ENCODE data around the gene CST7.

CST7 gene

GRCh38 chr20:24958506-24959385 lies 9.7 kb downstream of the CST7 start:
- TF ChIP-seq CTCF (IDR thresholded peaks at IDR 0.05; ENCODE audit: insufficient read depth, low read length, poor library complexity, severe bottlenecking): no peak
- Histone ChIP-seq H3K36me3 (ENCODE audit: control insufficient read depth, insufficient read depth, low read length) (peaks cover 16% of the 10 kb centered on the region), H3K27me3 (replicated peaks; ENCODE audit: control insufficient read depth, insufficient read depth, low read length) (no peaks in the 10 kb centered on the region), H3K4me3 (replicated peaks; ENCODE audit: low read depth, low read length) (no peak overlapping the region)
- DNase-seq (ENCODE audit: extremely low read depth, insufficient read length): no peak

GRCh38 chr20:24959591-24960301 lies 10.7 kb downstream of the CST7 start:
- DNase-seq (ENCODE audit: extremely low read depth, insufficient read length): no peak
- no peak overlapping the region for H3K4me3 ChIP-seq (replicated peaks; ENCODE audit: low read depth, low read length)
- H3K36me3 ChIP-seq (ENCODE audit: control insufficient read depth, insufficient read depth, low read length): peaks cover 21% of the 10 kb centered on the region
- no peak for TF ChIP-seq CTCF (IDR thresholded peaks at IDR 0.05; ENCODE audit: insufficient read depth, low read length, poor library complexity, severe bottlenecking)
- H3K27me3 ChIP-seq (replicated peaks; ENCODE audit: control insufficient read depth, insufficient read depth, low read length): no peaks in the 10 kb centered on the region

GRCh38 chr20:24960302-24960801 lies 11.3 kb downstream of the CST7 start:
- TF ChIP-seq CTCF (IDR thresholded peaks at IDR 0.05; ENCODE audit: insufficient read depth, low read length, poor library complexity, severe bottlenecking): no peak
- no peak for DNase-seq (ENCODE audit: extremely low read depth, insufficient read length)
- H3K36me3 ChIP-seq (ENCODE audit: control insufficient read depth, insufficient read depth, low read length): peaks cover 22% of the 10 kb centered on the region

GRCh38 chr20:24960861-24961260 lies 11.8 kb downstream of the CST7 start:
- Histone ChIP-seq H3K4me3 (replicated peaks; ENCODE audit: low read depth, low read length) (no peak overlapping the region), H3K36me3 (ENCODE audit: control insufficient read depth, insufficient read depth, low read length) (peaks cover 22% of the 10 kb centered on the region), H3K27me3 (replicated peaks; ENCODE audit: control insufficient read depth, insufficient read depth, low read length) (no peaks in the 10 kb centered on the region)
- DNase-seq (ENCODE audit: extremely low read depth, insufficient read length): no peak
- no peak for TF ChIP-seq CTCF (IDR thresholded peaks at IDR 0.05; ENCODE audit: insufficient read depth, low read length, poor library complexity, severe bottlenecking)

More at GRCh38 chr20:24960302-24960801, 11.3 kb downstream of the CST7 start:
- Histone ChIP-seq H3K4me3 (replicated peaks; ENCODE audit: low read depth, low read length) (no peak overlapping the region), H3K27me3 (replicated peaks; ENCODE audit: control insufficient read depth, insufficient read depth, low read length) (no peaks in the 10 kb centered on the region)

- Histone ChIP-seq H3K36me3 (ENCODE audit: control insufficient read depth, insufficient read depth, low read length) (peaks cover 20% of the 10 kb centered on the region), H3K27me3 (replicated peaks; ENCODE audit: control insufficient read depth, insufficient read depth, low read length) (no peaks in the 10 kb centered on the region), H3K4me3 (replicated peaks; ENCODE audit: low read depth, low read length) (no peak overlapping the region)
- no peak for TF ChIP-seq CTCF (IDR thresholded peaks at IDR 0.05; ENCODE audit: insufficient read depth, low read length, poor library complexity, severe bottlenecking)
- no peak for DNase-seq (ENCODE audit: extremely low read depth, insufficient read length)
Observed at GRCh38 chr20:24961384-24962181, 12.5 kb downstream of the CST7 start.
